Smooth muscle cell of the coronary artery (primary cell): ENCODE results near the gene TRANK1. TPM values are rescaled to one million over a fixed set of nuclear protein-coding genes. Genes with fewer than 3 reads are reported as not detected.

Source experiments
- total RNA-seq: library from RNA; depleted of rRNA; stranded (reverse); fragments of >200 nt; gene quantifications from 2 replicates; pipeline ENCODE4 v1.2.3, GENCODE V29; 2014; ENCODE audit warnings: low replicate concordance

TRANK1 gene
- total RNA-seq: 13.0 and 24.7 TPM in 2 replicates

GRCh38 chr3:36944641-36945270, at the start of gene TRANK1:
TSS of gene TRANK1 (minus strand) at chr3:36945054. CDS start at chr3:36944809, 245 bp downstream.

GRCh38 chr3:36993326-36994283, 48.8 kb upstream of the TRANK1 start, which contains the start of gene MLH1:
TSS of gene MLH1 (plus strand) at chr3:36993518. CDS start at chr3:36993548, 30 bp downstream.

GRCh38 chr3:36992806-36993325, 48.0 kb upstream of the TRANK1 start, which contains the start of gene EPM2AIP1:
TSS of gene EPM2AIP1 (minus strand) at chr3:36993131. CDS start at chr3:36993077, 54 bp downstream.

Other genes with a start within 250 kb of the TRANK1 start
- gene DCLK3, start 180.5 kb downstream of the TRANK1 start, total RNA-seq: under 0.01 TPM in 1 of 2 replicates, not detected in the other
- gene EPM2AIP1, start 48.1 kb upstream of the TRANK1 start, total RNA-seq: 7.3 and 11.9 TPM in 2 replicates
- gene MLH1, start 48.5 kb upstream of the TRANK1 start, total RNA-seq: 21.4 and 36.2 TPM in 2 replicates
- 45.6 and 47.9 TPM in 2 replicates for gene LRRFIP2, start 229.5 kb upstream of the TRANK1 start, total RNA-seq